Measurements from ENCODE around the gene IGF2R.

DNA sequence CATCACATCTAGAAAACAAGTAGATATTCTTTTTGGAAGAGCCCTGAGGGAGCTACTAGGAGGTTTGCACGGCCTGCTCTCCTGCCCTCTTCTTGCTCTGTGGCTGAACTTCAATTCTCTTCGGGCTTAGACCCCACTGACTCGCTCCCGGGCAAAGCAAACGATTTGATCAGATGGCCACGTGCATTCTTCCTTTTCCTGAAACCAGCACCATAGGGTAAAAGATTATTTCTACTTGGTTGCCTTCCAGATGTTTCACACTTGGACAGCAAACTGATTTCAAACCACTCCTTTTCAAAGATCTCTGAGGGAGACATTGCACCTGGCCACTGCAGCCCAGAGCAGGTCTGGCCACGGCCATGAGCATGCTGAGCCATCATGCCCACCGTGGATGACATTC, 152.7 kb downstream of the IGF2R start, which contains the start of gene SLC22A1:
- TF ChIP-seq, protein P1, sequence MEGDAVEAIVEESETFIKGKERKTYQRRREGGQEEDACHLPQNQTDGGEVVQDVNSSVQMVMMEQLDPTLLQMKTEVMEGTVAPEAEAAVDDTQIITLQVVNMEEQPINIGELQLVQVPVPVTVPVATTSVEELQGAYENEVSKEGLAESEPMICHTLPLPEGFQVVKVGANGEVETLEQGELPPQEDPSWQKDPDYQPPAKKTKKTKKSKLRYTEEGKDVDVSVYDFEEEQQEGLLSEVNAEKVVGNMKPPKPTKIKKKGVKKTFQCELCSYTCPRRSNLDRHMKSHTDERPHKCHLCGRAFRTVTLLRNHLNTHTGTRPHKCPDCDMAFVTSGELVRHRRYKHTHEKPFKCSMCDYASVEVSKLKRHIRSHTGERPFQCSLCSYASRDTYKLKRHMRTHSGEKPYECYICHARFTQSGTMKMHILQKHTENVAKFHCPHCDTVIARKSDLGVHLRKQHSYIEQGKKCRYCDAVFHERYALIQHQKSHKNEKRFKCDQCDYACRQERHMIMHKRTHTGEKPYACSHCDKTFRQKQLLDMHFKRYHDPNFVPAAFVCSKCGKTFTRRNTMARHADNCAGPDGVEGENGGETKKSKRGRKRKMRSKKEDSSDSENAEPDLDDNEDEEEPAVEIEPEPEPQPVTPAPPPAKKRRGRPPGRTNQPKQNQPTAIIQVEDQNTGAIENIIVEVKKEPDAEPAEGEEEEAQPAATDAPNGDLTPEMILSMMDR (IDR thresholded peaks at IDR 0.05; ENCODE audit: poor library complexity): no peak
- TF ChIP-seq EZH2 (IDR thresholded peaks at IDR 0.05; ENCODE audit: borderline replicate concordance) (no peak), EZH2phosphoT487 (IDR thresholded peaks at IDR 0.05; ENCODE audit: low read depth, severe bottlenecking, unreplicated experiment) (no peak)
